ENCODE measurements around the gene TPP1.

DNA sequence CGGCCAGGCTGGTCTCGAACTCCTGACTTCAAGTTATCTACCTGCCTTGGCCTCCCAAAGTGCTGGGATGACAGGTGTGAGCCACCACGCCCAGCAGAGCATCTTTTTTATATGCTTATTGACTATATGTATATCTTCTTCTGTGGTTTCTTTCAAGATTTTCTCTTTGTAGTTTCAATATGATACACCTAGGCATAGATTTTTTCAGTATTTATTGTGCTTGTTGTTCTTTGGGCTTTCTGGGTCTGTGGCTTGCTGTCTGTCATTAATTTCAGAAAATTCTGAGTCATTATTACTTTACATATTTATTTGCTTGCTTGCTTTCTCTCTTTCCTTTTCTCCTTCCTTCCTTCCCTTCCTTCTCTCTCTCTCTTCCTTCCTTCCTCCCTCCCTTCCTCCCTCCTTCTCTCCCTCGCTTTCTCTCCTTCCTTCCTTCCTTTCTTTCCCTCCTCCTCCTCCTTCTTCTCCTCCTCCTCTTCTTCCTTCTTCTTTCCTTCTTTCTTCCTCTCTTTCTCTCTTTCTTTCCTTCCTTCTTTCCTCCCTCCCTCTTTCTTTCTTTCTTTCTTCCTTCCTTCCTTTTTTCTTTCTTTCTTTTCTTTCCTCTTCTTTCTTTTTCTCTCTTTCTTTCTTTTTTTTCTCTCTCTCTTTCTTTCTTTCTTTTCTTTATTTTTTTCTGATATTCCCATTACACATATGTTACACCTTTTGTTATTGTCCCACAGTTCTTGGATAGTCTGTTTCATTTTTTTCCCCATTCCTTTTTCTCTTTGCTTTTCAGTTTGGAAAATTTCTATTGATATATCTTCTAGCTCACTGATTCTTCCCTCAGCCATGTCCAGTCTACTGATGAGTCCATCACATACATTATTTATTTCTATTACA, 47.3 kb upstream of the TPP1 start:
- TF ChIP-seq, protein P1, sequence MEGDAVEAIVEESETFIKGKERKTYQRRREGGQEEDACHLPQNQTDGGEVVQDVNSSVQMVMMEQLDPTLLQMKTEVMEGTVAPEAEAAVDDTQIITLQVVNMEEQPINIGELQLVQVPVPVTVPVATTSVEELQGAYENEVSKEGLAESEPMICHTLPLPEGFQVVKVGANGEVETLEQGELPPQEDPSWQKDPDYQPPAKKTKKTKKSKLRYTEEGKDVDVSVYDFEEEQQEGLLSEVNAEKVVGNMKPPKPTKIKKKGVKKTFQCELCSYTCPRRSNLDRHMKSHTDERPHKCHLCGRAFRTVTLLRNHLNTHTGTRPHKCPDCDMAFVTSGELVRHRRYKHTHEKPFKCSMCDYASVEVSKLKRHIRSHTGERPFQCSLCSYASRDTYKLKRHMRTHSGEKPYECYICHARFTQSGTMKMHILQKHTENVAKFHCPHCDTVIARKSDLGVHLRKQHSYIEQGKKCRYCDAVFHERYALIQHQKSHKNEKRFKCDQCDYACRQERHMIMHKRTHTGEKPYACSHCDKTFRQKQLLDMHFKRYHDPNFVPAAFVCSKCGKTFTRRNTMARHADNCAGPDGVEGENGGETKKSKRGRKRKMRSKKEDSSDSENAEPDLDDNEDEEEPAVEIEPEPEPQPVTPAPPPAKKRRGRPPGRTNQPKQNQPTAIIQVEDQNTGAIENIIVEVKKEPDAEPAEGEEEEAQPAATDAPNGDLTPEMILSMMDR (IDR thresholded peaks at IDR 0.05): no peak
- no peak for TF ChIP-seq POLR2A (IDR thresholded peaks at IDR 0.05)
